Measurements from ENCODE around the gene MUTYH. TPM values are rescaled to one million over a fixed set of nuclear protein-coding genes. Genes with fewer than 3 reads are reported as not detected.
A peak's percentile ranks its signal among the peaks of the same experiment; 100 is the strongest.

MUTYH gene
- total and polyA plus RNA-seq, 2 of the 8 experiments (the other 6 are each of a cell fraction or from before 2014, with no cell fraction given) = 51.9 to 65.7 TPM

DNA sequence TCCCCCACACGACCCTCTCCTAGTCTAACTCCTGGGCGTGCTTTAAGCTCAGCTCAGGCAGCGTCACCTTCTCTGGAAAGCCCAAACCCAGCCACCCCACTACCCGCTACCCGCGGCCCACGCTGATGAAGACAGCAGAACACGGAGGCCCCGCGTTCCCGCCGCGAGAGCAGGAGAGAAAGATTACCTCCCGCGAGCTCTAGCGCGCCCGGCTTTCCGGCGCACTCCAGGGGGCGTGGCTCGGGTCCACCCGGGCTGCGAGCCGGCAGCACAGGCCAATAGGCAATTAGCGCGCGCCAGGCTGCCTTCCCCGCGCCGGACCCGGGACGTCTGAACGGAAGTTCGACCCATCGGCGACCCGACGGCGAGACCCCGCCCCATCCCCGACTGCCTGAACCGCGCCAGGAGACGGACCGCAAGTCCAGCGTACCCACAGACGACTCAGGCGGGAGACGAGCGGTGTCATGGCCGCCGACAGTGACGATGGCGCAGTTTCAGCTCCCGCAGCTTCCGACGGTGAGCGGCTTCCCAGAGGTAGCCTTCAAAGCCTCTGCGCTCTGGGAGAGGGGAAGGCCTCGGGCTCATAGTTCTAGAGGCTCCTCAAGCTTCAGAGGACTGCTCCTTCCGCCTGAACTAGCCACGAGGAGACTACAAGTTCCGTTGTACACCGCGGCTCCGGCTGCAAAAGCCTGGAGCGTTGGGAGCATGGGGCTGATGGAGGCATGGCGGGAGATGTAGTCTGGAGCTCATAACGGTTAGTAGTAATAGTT, at the start of gene MUTYH, which contains the start of gene TOE1 (continued):
- TF ChIP-seq SIX5 (IDR thresholded peaks at IDR 0.05; ENCODE audit: low read depth, low read length) (peak; percentile 84), RFX5 (IDR thresholded peaks at IDR 0.05; ENCODE audit: borderline replicate concordance, low read depth, low read length) (no peak)
